HG03571 (cell line): Measurements from ENCODE around the gene MON2.

Experiments used
- ATAC-seq: cut with Tn5 transposase; IDR thresholded peaks from one replicate; pipeline ENCODE4 v1.9.1; 2021; ENCODE audit not compliant: unreplicated experiment

The MON2 gene

GRCh38 chr12:62604373-62604772, 137.7 kb downstream of the MON2 start:
- ATAC-seq, result no peak

GRCh38 chr12:62604871-62605270, 138.2 kb downstream of the MON2 start:
- no peak for ATAC-seq

GRCh38 chr12:62605981-62606380, 139.4 kb downstream of the MON2 start:
- ATAC-seq, result no peak

GRCh38 chr12:62606654-62607053, 140.0 kb downstream of the MON2 start:
- no peak for ATAC-seq

- ATAC-seq, result no peak
Measured at GRCh38 chr12:62613081-62613480, 146.5 kb downstream of the MON2 start.

- no peak for ATAC-seq
Measured at GRCh38 chr12:62618319-62618718, 151.7 kb downstream of the MON2 start.

DNA sequence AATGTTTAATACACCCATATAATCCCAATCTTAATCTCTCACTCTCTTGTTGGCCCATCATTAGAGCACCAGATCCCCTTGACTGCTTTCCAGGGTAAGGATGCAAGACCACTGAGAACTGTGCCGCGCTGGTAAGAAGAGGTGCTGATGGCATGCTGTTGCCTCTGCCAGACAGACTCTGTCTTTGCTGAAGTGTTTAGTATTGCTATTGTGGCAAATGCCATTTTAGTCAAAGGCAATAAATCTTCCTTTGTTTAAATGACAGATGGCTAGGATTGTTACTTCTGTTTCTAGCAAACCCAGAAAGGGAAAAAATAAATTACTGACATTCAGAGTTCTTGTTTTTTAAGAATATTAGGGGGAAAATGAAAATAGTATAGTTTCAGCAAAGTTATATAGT, 152.3 kb downstream of the MON2 start:
- ATAC-seq, result no peak

- no peak for ATAC-seq
Measured at GRCh38 chr12:62621101-62621638, 154.5 kb downstream of the MON2 start.

DNA sequence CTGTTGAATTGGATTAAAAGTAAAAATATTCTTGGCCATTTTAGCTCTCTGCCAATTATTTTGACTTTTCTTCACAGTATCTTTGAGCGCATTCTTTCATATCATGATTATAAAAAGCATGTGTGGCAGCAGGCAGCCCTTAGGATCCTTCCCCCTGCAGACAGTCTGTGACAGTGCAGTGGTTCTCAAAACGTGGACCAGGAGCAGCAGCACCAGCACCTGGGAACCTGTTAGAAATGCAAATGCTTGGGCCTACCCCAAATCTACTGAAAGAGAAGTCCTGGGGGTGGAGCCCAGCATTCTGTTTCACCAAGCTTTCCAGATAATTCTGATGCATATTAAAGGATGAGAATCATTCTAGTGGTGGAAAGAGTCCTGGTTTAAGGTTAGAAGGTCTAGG, 155.6 kb downstream of the MON2 start:
- ATAC-seq, result no peak

GRCh38 chr12:62625228-62625627, 158.6 kb downstream of the MON2 start:
- no peak for ATAC-seq

DNA sequence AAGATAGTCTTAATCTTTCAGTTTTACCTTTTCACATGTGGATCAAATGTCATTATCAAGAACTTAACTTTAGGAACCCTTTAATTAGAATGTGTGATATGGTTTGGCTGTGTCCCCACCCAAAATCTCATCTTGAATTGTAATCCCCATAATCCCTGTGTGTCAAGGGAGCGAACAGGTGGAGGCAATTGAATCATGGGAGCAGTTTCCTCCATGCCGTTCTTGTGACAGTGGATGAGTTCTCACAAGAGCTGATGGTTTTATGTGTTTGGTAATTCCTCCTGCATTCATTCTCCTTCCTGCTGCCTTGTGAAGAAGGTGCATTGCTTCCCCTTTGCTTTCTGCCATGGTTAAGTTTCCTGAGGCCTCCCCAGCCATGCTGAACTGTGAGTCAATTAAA, 160.6 kb downstream of the MON2 start:
- no peak for ATAC-seq

GRCh38 chr12:62629413-62629812, 162.8 kb downstream of the MON2 start:
- ATAC-seq, result no peak

GRCh38 chr12:62629971-62630739, 163.5 kb downstream of the MON2 start:
- ATAC-seq, result no peak

DNA sequence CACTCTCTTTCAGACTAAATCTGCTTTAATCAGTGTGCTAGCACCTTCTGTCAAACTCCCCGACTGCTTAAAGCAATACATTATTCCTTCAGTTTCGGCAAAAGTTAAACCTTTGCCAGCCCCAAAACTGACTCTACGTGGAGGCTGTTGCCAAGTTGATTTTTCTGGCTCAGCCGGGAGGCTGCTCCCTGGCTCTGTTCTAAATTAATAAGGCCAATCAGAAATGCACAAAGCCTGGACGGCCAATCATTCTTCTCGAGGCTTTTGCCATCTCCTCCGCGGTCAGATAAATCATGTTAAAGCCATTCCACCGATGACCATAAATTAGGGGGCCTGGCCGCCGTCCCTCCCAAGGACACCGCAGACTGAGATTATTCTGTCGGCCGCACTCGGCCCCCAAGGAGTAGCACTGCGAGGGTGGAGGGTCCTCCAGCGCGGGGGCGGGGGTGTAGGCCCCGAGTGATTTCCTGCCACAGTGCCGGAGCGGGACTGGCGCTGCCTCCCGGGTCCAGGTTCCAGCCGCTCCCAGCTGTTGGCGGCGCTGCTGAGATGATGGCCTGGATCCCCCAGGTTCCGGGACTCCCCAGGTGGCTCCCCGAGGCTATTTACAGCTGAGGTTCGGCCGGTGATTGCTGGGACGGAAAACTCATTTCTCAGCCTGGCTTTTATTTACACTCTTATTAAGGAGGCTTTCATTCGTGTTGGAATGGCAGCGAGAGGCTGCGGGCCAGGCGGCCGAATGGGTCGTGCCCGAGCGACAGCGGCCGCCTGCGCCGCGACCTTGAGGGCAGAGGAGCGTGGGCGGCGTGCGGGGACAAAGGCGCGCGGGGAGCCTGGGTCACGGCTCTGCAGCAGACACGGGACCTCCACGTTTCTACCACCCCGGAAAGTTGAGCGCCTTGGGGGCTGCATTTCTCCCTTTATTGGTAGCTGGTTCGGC, 165.1 kb downstream of the MON2 start:
- ATAC-seq, result peak; percentile 42

- peak; percentile 43 for ATAC-seq
Measured at GRCh38 chr12:62632411-62632918, 165.8 kb downstream of the MON2 start.

DNA sequence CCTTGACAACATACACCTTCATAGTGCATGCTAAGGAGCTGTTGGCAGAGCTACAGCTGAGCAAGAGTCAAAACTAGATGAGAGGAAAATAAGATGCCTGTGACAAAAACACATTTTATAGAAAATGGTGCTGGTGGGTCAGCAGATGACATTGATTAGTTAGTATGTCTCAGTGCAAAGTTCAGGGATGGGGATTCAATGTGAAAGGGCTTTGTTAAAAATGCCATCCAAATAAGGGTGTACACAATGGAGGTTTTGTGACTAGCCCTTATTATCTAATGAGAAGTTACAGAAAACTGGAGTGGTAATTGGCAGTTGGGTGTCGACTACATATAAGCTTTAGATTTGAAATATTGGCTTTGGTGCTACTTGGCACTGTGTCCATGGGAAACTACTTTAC, 169.0 kb downstream of the MON2 start:
- no peak for ATAC-seq

DNA sequence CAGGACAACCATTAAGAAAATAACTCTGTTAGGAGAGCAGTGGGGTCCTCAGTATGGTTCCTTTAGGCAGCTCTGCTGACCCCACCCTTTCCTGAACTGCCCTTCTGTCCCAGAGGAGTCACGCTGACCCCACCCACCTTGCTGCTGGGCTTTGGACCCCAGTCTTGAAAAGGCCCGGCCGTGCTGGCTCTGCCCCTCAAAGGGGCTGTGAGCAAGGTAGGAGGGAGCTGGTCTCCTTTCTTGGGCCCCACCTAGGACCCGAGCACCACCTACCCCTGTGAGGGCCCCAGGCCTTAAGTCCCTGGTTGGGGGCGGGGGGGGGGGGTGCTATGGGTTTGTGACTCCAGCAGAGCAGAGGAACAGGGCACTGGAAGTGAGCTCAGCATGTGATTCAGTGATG, 171.1 kb downstream of the MON2 start:
- no peak for ATAC-seq

- ATAC-seq, result peak; percentile 84
Measured at GRCh38 chr12:62640910-62641448, 174.4 kb downstream of the MON2 start.

GRCh38 chr12:62642486-62642885, 175.9 kb downstream of the MON2 start:
- no peak for ATAC-seq

DNA sequence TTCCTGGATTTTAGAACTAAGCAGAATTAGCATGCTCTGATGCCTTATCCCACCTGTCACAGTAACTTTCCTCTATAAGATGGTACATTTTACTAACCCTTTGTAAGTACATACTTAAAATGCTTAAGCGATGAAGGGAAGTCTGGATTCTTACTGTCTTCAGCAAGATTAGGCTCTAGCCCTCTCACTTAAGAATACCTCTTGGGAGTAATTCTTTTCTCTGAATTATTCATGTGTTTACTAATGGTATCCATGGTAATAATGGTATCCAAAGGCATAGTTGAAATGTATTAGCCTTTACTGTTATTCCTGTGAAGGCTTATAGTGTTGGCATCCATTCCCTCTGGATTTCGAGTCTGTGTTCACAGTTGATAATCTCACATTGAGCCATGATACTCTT, 176.9 kb downstream of the MON2 start:
- no peak for ATAC-seq

- ATAC-seq, result no peak
Measured at GRCh38 chr12:62646566-62646965, 179.9 kb downstream of the MON2 start.
